HUES64 (cell line): ENCODE measurements around the gene SETD2.

Experiments used
- H3K27ac ChIP-seq: 2 replicates; pipeline ENCODE4 v1.7.0; 2013; ENCODE audit warnings: low read depth, low read length, inconsistent platforms
- H3K27me3 ChIP-seq: 2 replicates; pipeline ENCODE4 v1.6.1; 2013; ENCODE audit warnings: mild to moderate bottlenecking, low read length; ENCODE audit not compliant: insufficient read depth
- H3K36me3 ChIP-seq: 2 replicates; pipeline ENCODE4 v1.6.1; 2013; ENCODE audit warnings: mild to moderate bottlenecking, low read length; ENCODE audit not compliant: insufficient read depth
- H3K4me1 ChIP-seq: 2 replicates; pipeline ENCODE4 v1.6.1; 2013; ENCODE audit warnings: mild to moderate bottlenecking, low read length, moderate library complexity; ENCODE audit not compliant: insufficient read depth
- H3K4me3 ChIP-seq: 2 replicates; pipeline ENCODE4 v1.5.1; 2013; ENCODE audit warnings: mild to moderate bottlenecking, low read length, moderate library complexity
- H3K9ac ChIP-seq: 2 replicates; pipeline ENCODE4 v1.6.1; 2013; ENCODE audit warnings: mild to moderate bottlenecking, low read depth, low read length
- H3K9me3 ChIP-seq: 2 replicates; pipeline ENCODE4 v1.6.1; 2013; ENCODE audit warnings: low read depth, low read length; ENCODE audit not compliant: insufficient read depth
- WGBS: fragments of 150-250, 120-280 bp; methylation state at CpG from one replicate; pipeline ENCODE4 v1.1.7; 2013; ENCODE audit warnings: missing lambda C conversion rate; 5-methylcytosine and 5-hydroxymethylcytosine counted together

SETD2 gene

DNA sequence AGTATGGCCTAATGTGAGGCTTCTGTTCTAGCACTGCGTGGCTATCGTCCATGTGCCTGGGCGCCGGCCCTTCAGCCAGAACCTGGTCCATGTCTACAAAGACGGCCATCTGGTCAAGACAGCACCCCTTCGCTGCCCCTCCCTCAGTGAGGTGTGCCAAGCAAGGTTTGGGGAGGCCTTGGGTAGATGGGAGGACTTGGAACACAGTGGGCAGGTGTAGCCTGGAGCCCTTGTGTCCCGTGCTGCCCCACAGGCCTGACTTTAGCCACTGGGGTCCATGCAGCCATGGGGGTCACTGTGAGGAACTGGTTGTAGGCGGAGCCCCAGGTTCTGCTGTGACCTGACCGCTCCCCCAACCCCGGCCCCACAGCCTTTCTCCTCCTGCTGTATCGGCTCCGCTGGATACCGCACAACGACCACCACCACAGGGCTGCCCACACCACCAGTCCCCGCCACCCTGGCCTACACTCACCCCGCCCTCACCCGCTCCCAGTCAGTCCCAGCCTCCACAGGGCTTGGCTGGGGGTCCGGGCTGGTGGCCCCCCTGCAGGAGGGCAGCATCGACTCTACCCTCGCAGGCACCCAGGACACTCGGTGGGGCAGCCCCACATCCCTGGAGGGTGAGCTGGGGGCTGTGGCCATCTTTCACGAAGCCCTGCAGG is 167.9 kb downstream of the SETD2 start:
- H3K9ac ChIP-seq, result no peak overlapping the region
- WGBS, result 96% methylated on average over 22 of the region's 22 CpGs
- H3K4me1 ChIP-seq, result no peaks in the 10 kb centered on the region
- H3K9me3 ChIP-seq, result no peaks in the 10 kb centered on the region
- no peak overlapping the region for H3K27ac ChIP-seq
- H3K4me3 ChIP-seq, result no peak overlapping the region
- peaks cover 20% of the 10 kb centered on the region for H3K36me3 ChIP-seq
- H3K27me3 ChIP-seq, result no peaks in the 10 kb centered on the region

DNA sequence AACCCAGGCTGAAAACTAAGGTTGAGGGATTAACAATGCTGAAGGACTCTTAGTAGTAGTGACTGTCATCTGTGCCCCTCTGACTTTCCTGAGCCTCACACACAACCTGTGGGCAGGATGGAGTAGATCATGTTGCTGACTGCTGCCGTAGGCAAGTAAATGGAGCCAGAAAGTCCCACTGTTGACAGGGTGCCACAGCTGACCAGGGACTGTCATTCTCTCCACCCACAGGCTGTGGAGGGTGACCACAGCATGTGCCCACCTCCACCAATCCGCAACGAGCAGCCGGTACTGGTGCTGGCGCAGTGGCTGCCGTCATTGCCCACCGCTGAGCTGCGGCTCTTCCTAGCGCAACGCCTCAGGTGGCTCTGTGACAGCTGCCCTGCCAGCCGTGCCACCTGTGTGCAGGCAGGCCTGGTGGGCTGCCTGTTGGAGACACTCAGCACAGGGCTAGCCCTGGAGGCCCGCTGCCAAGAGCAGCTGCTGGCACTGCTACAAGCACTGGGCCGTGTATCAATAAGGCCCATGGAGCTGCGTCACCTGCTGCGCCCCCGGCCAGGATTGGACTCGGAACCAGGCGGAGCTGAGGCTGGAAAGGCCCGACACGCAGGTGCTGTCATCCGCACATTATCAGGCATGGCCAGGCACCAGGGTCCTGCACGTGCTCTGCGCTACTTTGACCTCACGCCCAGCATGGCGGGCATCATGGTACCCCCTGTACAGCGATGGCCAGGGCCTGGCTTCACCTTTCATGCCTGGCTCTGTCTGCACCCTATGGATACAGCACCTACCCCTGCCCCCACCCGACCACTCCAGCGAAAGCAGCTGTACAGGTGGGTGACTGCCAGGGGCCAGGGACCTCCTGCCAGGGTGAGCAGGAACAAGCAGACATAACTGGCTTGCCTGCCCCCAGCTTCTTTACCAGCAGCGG is 168.8 kb downstream of the SETD2 start:
- Histone ChIP-seq H3K36me3 (peaks cover 11% of the 10 kb centered on the region), H3K4me1 (no peaks in the 10 kb centered on the region), H3K9me3 (no peaks in the 10 kb centered on the region), H3K9ac (no peak overlapping the region), H3K27ac (no peak overlapping the region), H3K27me3 (no peaks in the 10 kb centered on the region), H3K4me3 (no peak overlapping the region)
- 93% methylated on average over 29 of the region's 29 CpGs for WGBS

- Histone ChIP-seq H3K4me1 (no peaks in the 10 kb centered on the region), H3K27ac (no peak overlapping the region), H3K4me3 (no peak overlapping the region), H3K9me3 (no peaks in the 10 kb centered on the region), H3K27me3 (no peaks in the 10 kb centered on the region), H3K36me3 (peaks cover under 1% of the 10 kb centered on the region; the same call in 1 of the 2 replicates), H3K9ac (no peak overlapping the region)
- WGBS, result 92% methylated on average over 7 of the region's 7 CpGs
These were observed 169.9 kb downstream of the SETD2 start for GRCh38 chr3:46993986-46994385.

DNA sequence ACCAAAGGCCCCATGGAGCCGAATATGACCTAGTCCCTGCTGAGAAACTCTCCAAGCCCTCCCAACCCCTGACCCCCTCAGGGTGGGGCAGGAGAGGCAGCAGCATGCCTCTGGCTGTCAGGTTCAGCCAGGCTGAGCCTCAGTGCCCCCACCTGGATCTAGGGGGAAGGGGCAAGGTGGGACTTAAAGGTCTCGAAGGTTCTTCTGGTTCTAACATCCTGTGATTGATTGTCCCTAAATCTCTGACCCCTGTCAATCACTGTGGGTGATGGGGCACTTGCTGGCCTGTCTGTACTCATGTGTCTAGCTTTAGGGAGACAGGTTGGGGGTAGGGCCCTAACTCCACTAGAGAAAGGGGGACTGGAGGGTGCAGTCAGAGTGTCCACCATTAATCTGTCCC is 170.6 kb downstream of the SETD2 start:
- no peak overlapping the region for H3K27ac ChIP-seq
- H3K9ac ChIP-seq, result no peak overlapping the region
- no peak overlapping the region for H3K4me3 ChIP-seq

GRCh38 chr3:46992231-46992630 is 171.7 kb downstream of the SETD2 start:
- Histone ChIP-seq H3K4me1 (peaks cover 3% of the 10 kb centered on the region; the same call in 1 of the 2 replicates), H3K36me3 (peaks cover 3% of the 10 kb centered on the region; the same call in 1 of the 2 replicates)

More for the DNA sequence above, 170.6 kb downstream of the SETD2 start:
- peaks cover 3% of the 10 kb centered on the region; the same call in 1 of the 2 replicates for H3K36me3 ChIP-seq
- WGBS, result 91% methylated on average over 2 of the region's 2 CpGs
- no peaks in the 10 kb centered on the region for H3K27me3 ChIP-seq
- no peaks in the 10 kb centered on the region for H3K9me3 ChIP-seq
- H3K4me1 ChIP-seq, result no peaks in the 10 kb centered on the region

DNA sequence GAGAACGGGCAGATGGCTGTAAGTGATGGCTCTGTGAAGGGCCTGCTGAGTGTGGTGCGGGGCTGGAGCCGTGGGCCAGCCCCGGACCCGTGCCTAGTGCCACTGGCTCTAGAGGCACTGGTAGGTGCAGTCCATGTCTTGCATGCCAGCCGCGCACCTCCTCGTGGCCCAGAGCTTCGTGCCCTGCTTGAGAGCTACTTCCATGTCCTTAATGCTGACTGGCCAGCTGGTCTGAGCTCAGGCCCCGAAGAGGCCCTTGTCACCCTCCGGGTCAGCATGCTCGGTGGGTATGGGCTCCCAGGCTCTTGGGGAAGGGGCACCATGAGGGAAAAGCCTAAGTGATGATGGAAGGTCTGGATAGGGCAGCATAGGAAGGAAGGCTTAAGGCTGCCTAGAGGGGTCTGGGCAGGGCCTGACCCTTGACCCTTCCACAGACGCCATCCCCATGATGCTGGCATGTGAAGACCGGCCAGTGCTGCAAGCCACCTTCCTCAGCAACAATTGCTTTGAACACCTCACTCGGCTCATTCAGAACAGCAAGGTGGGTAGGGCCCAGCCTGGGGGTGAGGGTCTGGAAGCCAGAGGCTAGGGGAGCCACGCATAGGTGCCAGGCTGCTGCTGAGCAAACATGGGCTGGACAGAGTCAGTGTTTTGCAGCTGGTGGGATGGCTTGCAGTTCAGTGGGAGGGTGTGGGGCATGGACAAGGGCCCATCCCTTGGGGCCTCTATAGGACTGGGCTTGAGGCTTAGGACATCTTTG is 172.3 kb downstream of the SETD2 start:
- Histone ChIP-seq H3K36me3 (peaks cover 3% of the 10 kb centered on the region; the same call in 1 of the 2 replicates), H3K9ac (no peak overlapping the region; the same call in 1 of the 2 replicates), H3K4me3 (no peak overlapping the region), H3K4me1 (peaks cover 3% of the 10 kb centered on the region; the same call in 1 of the 2 replicates), H3K27ac (no peak overlapping the region), H3K9me3 (no peaks in the 10 kb centered on the region), H3K27me3 (no peaks in the 10 kb centered on the region)
- WGBS, result 92% methylated on average over 16 of the region's 16 CpGs

More at GRCh38 chr3:46992231-46992630, 171.7 kb downstream of the SETD2 start:
- Histone ChIP-seq H3K27ac (no peak overlapping the region), H3K4me3 (no peak overlapping the region), H3K27me3 (no peaks in the 10 kb centered on the region), H3K9ac (no peak overlapping the region), H3K9me3 (no peaks in the 10 kb centered on the region)
- WGBS, result 90% methylated on average over 9 of the region's 9 CpGs

DNA sequence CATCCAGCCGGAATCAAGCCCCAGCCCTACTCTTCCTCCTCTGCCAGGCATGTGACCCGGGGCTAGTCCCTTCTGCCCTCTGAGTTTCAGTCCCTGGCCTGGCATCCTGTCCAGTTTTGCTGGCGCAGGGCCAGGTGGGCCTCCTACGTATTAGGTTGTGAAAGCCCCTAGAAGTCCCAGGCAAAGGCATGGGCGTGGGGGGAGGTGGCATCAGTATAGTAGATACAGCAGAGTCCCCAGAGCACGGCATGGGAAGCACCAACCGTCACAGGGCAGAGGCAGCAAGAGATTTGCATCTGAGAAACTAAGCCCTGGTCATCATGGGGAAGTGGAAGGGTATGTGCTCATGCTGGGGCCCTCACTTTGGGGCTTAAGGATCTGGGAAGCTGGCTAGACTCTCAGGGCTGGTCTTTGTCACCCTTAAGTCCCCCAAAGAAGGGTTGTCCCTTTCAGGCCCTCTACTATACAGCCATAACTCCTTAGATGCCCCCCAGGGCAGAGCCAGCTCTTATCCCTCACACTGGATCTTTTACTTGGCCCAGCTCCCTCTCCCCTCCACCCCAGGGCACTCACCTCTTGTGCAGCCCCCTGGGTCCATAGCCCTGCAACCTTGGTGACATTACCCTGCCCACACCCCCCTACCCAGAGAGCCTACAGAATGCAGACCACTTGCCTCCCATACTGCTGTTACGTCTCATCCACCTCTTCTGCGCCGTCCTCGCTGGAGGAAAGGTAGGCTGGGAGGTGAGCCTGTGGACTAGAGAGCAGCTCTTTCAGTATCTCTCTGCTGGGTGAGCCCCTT is 173.1 kb downstream of the SETD2 start:
- Histone ChIP-seq H3K9ac (no peak overlapping the region), H3K4me1 (peaks cover 3% of the 10 kb centered on the region; the same call in 1 of the 2 replicates), H3K27me3 (no peaks in the 10 kb centered on the region), H3K9me3 (no peaks in the 10 kb centered on the region), H3K4me3 (no peak overlapping the region), H3K36me3 (peaks cover 3% of the 10 kb centered on the region; the same call in 1 of the 2 replicates), H3K27ac (no peak overlapping the region)
- WGBS, result 91% methylated on average over 11 of the region's 11 CpGs

DNA sequence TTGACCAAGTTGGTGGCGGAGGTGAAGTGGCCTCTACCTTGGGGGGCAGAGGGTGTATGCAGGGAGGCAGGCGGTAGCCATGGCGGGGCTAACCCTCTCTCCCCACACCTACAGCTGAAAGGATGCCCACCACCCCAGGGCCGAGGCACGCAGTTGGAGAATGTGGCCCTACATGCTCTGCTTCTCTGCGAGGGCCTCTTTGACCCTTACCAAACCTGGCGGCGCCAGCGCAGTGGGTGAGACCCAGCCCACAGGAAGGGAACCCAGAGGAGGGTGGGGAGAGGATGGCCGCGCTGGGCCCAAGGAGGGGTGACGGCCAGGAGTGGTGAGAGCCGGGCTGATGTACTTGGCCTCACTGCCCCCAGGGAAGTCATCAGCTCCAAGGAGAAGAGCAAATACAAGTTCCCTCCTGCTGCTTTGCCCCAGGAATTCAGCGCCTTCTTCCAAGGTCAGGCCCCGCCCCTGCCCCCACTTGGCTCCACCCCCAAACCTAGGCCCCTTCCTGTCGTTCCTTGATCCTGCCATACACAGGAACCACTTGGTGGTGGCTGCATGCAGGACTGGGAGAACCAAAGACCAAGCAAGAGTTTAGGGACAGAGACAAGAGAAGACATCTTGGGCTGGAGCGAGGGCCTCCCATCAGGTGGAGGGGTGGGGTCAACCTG is 174.6 kb downstream of the SETD2 start:
- WGBS, result 89% methylated on average over 15 of the region's 17 CpGs
- H3K27ac ChIP-seq, result no peak overlapping the region

DNA sequence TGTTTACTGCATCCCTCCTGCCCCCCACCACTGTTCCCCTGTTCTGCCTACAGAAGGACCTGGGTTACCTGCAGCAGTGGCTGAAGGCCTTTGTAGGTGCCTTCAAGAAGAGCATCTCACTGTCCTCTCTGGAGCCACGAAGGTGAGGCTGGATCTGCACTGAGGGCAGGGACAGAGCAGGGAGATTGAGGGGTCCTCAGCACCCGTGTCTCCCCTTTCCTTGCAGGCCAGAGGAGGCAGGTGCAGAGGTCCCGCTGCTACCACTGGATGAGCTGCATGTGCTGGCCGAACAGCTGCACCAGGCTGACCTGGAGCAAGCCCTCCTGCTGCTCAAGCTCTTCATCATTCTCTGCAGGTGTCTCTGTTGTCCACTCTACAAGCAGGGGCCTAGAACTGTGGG is 175.3 kb downstream of the SETD2 start:
- no peak overlapping the region for H3K27ac ChIP-seq
- H3K36me3 ChIP-seq, result peaks cover 3% of the 10 kb centered on the region; the same call in 1 of the 2 replicates

More for the DNA sequence above, 174.6 kb downstream of the SETD2 start:
- H3K4me1 ChIP-seq, result peaks cover 3% of the 10 kb centered on the region; the same call in 1 of the 2 replicates
- H3K9me3 ChIP-seq, result no peaks in the 10 kb centered on the region
- peaks cover 3% of the 10 kb centered on the region; the same call in 1 of the 2 replicates for H3K36me3 ChIP-seq
- no peak overlapping the region for H3K9ac ChIP-seq
- H3K27me3 ChIP-seq, result no peaks in the 10 kb centered on the region
- no peak overlapping the region for H3K4me3 ChIP-seq

More for the DNA sequence above, 175.3 kb downstream of the SETD2 start:
- Histone ChIP-seq H3K4me3 (no peak overlapping the region), H3K27me3 (no peaks in the 10 kb centered on the region), H3K4me1 (peaks cover 3% of the 10 kb centered on the region; the same call in 1 of the 2 replicates), H3K9ac (no peak overlapping the region), H3K9me3 (no peaks in the 10 kb centered on the region)
- WGBS, result 89% methylated on average over 4 of the region's 4 CpGs
